K562 (cell line): ENCODE data around the gene UGT2A1.

Experiments used
- ADNP ChIP-seq: fragments of 200-800 bp; sonication (Bioruptor generic); IDR thresholded peaks from 2 replicates; pipeline ENCODE4 v1.6.1; 2016; ENCODE audit warnings: missing genetic modification characterization, missing compliant biosample characterization
- CEBPZ ChIP-seq: fragments of 150-350 bp; IDR thresholded peaks from 2 replicates; pipeline ENCODE4 v1.6.1; 2014; ENCODE audit warnings: low read depth, mild to moderate bottlenecking, low read length, borderline replicate concordance
- CTCF ChIP-seq, 3 experiments: IDR thresholded peaks in 2 of 3; conservative IDR thresholded peaks in 1 of 3; 2 replicates each; pipeline ENCODE4 v1.5.1; 2011 to 2012; ENCODE audit warnings: low read length in 3 of 3, mild to moderate bottlenecking in 3 of 3, control low read depth in 2 of 3, improper control_type of control experiment in 1 of 3, inconsistent platforms in 1 of 3, low read depth in 1 of 3, mixed read lengths in 1 of 3, moderate library complexity in 1 of 3; ENCODE audit not compliant: insufficient read depth in 2 of 3
- GABPA ChIP-seq: fragments of 200-800 bp; sonication (Bioruptor generic); conservative IDR thresholded peaks from 2 replicates; pipeline ENCODE4 v1.6.1; 2016; ENCODE audit warnings: low read depth, missing genetic modification characterization, missing compliant biosample characterization
- JUNB ChIP-seq: fragments of 450-650 bp; formaldehyde crosslinking; conservative IDR thresholded peaks from 2 replicates; pipeline ENCODE4 v1.4.0; 2020; ENCODE audit warnings: mild to moderate bottlenecking
- MLX ChIP-seq, 2 experiments: fragments of 450-650 bp in 1 of 2; sonication (generic) in 1 of 2; formaldehyde crosslinking; conservative IDR thresholded peaks; 2 replicates each; pipeline versions ENCODE4 v1.4.0 to v1.8.1; 2020 to 2022; ENCODE audit warnings: mild to moderate bottlenecking in 1 of 2, missing genetic modification reagents in 1 of 2
- POLR2A ChIP-seq: fragments of 450-650 bp; conservative IDR thresholded peaks from 2 replicates; pipeline ENCODE4 v1.6.1; 2016
- POLR2AphosphoS5 ChIP-seq: IDR thresholded peaks from 2 replicates; pipeline ENCODE4 v1.6.1; 2011; ENCODE audit warnings: mild to moderate bottlenecking, low read depth, low read length, moderate library complexity; ENCODE audit not compliant: control insufficient read depth, insufficient read depth
- SMARCA4 ChIP-seq: fragments of 450-650 bp; IDR thresholded peaks from 2 replicates; pipeline ENCODE4 v1.6.1; 2016
- TOE1 ChIP-seq, 2 experiments: fragments of 450-650 bp in 1 of 2; sonication (generic) in 1 of 2; formaldehyde crosslinking in 1 of 2; IDR thresholded peaks; 2 replicates each; pipeline versions ENCODE4 v1.7.1 to v1.8.0; 2016 to 2022; ENCODE audit warnings: borderline replicate concordance in 2 of 2, mild to moderate bottlenecking in 2 of 2, antibody characterized with exemption in 1 of 2, inconsistent platforms in 1 of 2, low read depth in 1 of 2, missing genetic modification reagents in 1 of 2, moderate library complexity in 1 of 2
- ZSCAN29 ChIP-seq: fragments of 450-650 bp; IDR thresholded peaks from 2 replicates; pipeline ENCODE4 v1.6.1; 2017

- TF ChIP-seq CTCF (IDR thresholded peaks at IDR 0.05 in 2 of 3, conservative IDR thresholded peaks at IDR 0.05 in 1 of 3; ENCODE audit: insufficient read depth in 2 of 3, low read depth in 1 of 3, low read length in 3 of 3) (no peak), POLR2A (no peak), POLR2AphosphoS5 (no peak), JUNB (CRISPR knock-in tag) (no peak), SMARCA4 (no peak), ADNP (tag) (no peak), CEBPZ (no peak), TOE1 (IDR thresholded peaks at IDR 0.05; ENCODE audit: borderline replicate concordance) (no peak), TOE1 (CRISPR knock-in tag; IDR thresholded peaks at IDR 0.05; ENCODE audit: borderline replicate concordance, low read depth) (no peak), ZSCAN29 (no peak), GABPA (no peak), MLX (CRISPR knock-in tag; conservative IDR thresholded peaks at IDR 0.05) (no peak)
These were observed 68.9 kb downstream of the UGT2A1 start for GRCh38 chr4:69584135-69584534.
